Kidney capillary endothelial cell (primary cell): ENCODE data around the gene PSMD5.

Experiments used
- DNase-seq: peaks from one replicate; pipeline ENCODE4 v3.0.0-alpha.2; 2018; ENCODE audit warnings: low spot score

The PSMD5 gene

GRCh38 chr9:120842685-120843485 is at the start of gene PSMD5:
PSMD5 (minus strand) TSS chr9:120842922; CDS start chr9:120842909, 13 bp downstream.
- DNase-seq, result peak; percentile 96

- DNase-seq, result no peak
Observed at GRCh38 chr9:120891884-120892747, 49.4 kb upstream of the PSMD5 start.

GRCh38 chr9:120891245-120891883 is 48.6 kb upstream of the PSMD5 start:
- DNase-seq, result no peak

GRCh38 chr9:120890320-120891244 is 47.9 kb upstream of the PSMD5 start:
- no peak for DNase-seq

GRCh38 chr9:120889606-120890271 is 47.0 kb upstream of the PSMD5 start:
- no peak for DNase-seq

- no peak for DNase-seq
Observed at GRCh38 chr9:120888626-120889025, 45.9 kb upstream of the PSMD5 start.

- DNase-seq, result no peak
Observed at GRCh38 chr9:120886490-120886967, 43.8 kb upstream of the PSMD5 start.

- DNase-seq, result no peak
Observed at GRCh38 chr9:120885958-120886357, 43.2 kb upstream of the PSMD5 start.

GRCh38 chr9:120885457-120885856 is 42.7 kb upstream of the PSMD5 start:
- DNase-seq, result no peak

- DNase-seq, result no peak
Observed at GRCh38 chr9:120883608-120883996, 40.9 kb upstream of the PSMD5 start.

- DNase-seq, result no peak
Observed at GRCh38 chr9:120882935-120883607, 40.3 kb upstream of the PSMD5 start.

- DNase-seq, result no peak
Observed at GRCh38 chr9:120879446-120879845, 36.7 kb upstream of the PSMD5 start.

- DNase-seq, result no peak
Observed at GRCh38 chr9:120878188-120879130, 35.7 kb upstream of the PSMD5 start.

- peak; percentile 40 for DNase-seq
Observed at GRCh38 chr9:120877276-120878034, 34.7 kb upstream of the PSMD5 start.

- DNase-seq, result peak; percentile 31
Observed at GRCh38 chr9:120876842-120877240, 34.1 kb upstream of the PSMD5 start, which contains the start of gene PHF19. PHF19 (minus strand) TSS chr9:120877188; CDS start chr9:120874741, 2,447 bp downstream.

GRCh38 chr9:120875954-120876841 is 33.5 kb upstream of the PSMD5 start:
- DNase-seq, result peak; percentile 85

- DNase-seq, result no peak
Observed at GRCh38 chr9:120875643-120875953, 32.9 kb upstream of the PSMD5 start.
